Caco-2 (cell line): ENCODE measurements around the gene CYB561D1. TPM values are rescaled to one million over a fixed set of nuclear protein-coding genes. Genes with fewer than 3 reads are reported as not detected.
A peak's percentile ranks its signal among the peaks of the same experiment; 100 is the strongest.

ENCODE experiments used
- BruUV-seq: library from RNA; stranded (reverse); fragments of 400-500 nt; replicated peaks from 2 replicates; lab custom pipeline; 2021; lab: Mats Ljungman, UMichigan
- CTCF ChIA-PET: fragments of 300-600 bp; sonication (Branson Sonifier 250); formaldehyde crosslinking; loops from one replicate; lab custom pipeline; 2022; ENCODE audit warnings: antibody characterized with exemption; lab: Charles Lee
- POLR2A ChIA-PET: fragments of 300-600 bp; sonication (Branson Sonifier 250); formaldehyde crosslinking; loops from one replicate; lab custom pipeline; 2022; ENCODE audit warnings: antibody characterized with exemption; lab: Charles Lee
- DNase-seq, 2 experiments: peaks; one replicate each; pipeline versions ENCODE4 v3.0.0 to v3.0.0-alpha.2; 2020 to 2022
- H3K27me3 ChIP-seq: replicated peaks from 2 replicates; pipeline ENCODE4 v1.6.0; 2011; ENCODE audit warnings: low read length; ENCODE audit not compliant: control insufficient read depth, insufficient read depth
- H3K36me3 ChIP-seq: 2 replicates; pipeline ENCODE4 v1.5.1; 2011; ENCODE audit warnings: low read length; ENCODE audit not compliant: control insufficient read depth, insufficient read depth
- H3K4me1 ChIP-seq: fragments of 250-450 bp; sonication (Bioruptor Pico); 2 replicates; pipeline ENCODE4 v1.5.1; 2020; ENCODE audit warnings: mild to moderate bottlenecking
- H3K4me3 ChIP-seq: 2 replicates; pipeline ENCODE4 v1.5.1; 2011; ENCODE audit warnings: low read depth, mild to moderate bottlenecking, control low read depth, low read length
- H3K9me3 ChIP-seq: fragments of 250-450 bp; sonication (Bioruptor Pico); 2 replicates; pipeline ENCODE4 v1.5.1; 2020; ENCODE audit warnings: mild to moderate bottlenecking, moderate library complexity
- H3K27ac Mint-ChIP-seq: one replicate; pipeline ENCODE4 v1.8.0; 2022; ENCODE audit warnings: mixed read lengths; ENCODE audit not compliant: unreplicated experiment
- H3K27me3 Mint-ChIP-seq: one replicate; pipeline ENCODE4 v1.8.0; 2022; ENCODE audit warnings: mixed read lengths; ENCODE audit not compliant: insufficient read depth, unreplicated experiment
- H3K36me3 Mint-ChIP-seq: one replicate; pipeline ENCODE4 v1.8.0; 2022; ENCODE audit warnings: mild to moderate bottlenecking, mixed read lengths; ENCODE audit not compliant: insufficient read depth, unreplicated experiment
- H3K4me1 Mint-ChIP-seq: one replicate; pipeline ENCODE4 v1.8.0; 2022; ENCODE audit warnings: low read depth, mixed read lengths; ENCODE audit not compliant: unreplicated experiment
- H3K4me3 Mint-ChIP-seq: one replicate; pipeline ENCODE4 v1.8.0; 2022; ENCODE audit warnings: mild to moderate bottlenecking, moderate library complexity, mixed read lengths; ENCODE audit not compliant: unreplicated experiment
- H3K9me3 Mint-ChIP-seq: one replicate; pipeline ENCODE4 v1.8.0; 2022; ENCODE audit warnings: mixed read lengths; ENCODE audit not compliant: unreplicated experiment
- CTCF ChIP-seq, 2 experiments: fragments of 200-600 bp in 1 of 2; IDR thresholded peaks; 1 replicate in 1 of 2; 2 replicates in 1 of 2; pipeline versions ENCODE4 v1.5.1 to v1.8.0; 2011 to 2022; ENCODE audit warnings: antibody characterized with exemption in 1 of 2, control low read depth in 1 of 2, inconsistent platforms in 1 of 2, low read depth in 1 of 2, low read length in 1 of 2, mild to moderate bottlenecking in 1 of 2, moderate library complexity in 1 of 2; ENCODE audit not compliant: insufficient read depth in 1 of 2, severe bottlenecking in 1 of 2, unreplicated experiment in 1 of 2
- intact Hi-C: fragments of 100-400 bp; cut with micrococcal nuclease; formaldehyde crosslinking; loops from one replicate; pipeline ENCODE4 v1.10.0; 2022; ENCODE audit not compliant: unreplicated experiment
- total RNA-seq: library from RNA; stranded (reverse); gene quantifications from 2 replicates; pipeline ENCODE4 v1.2.3, GENCODE V29; 2022

Gene CYB561D1
- total RNA-seq, 1 experiment from 2014 or later = 7.3 TPM

GRCh38 chr1:109481646-109482045, 12.2 kb upstream of the CYB561D1 start:
- Histone ChIP-seq H3K36me3 (no peaks in the 10 kb centered on the region), H3K27me3 (no peaks in the 10 kb centered on the region), H3K4me1 (peaks cover 5% of the 10 kb centered on the region; the same call in 1 of the 2 replicates), H3K4me3 (no peak overlapping the region), H3K9me3 (no peaks in the 10 kb centered on the region)
- Mint-ChIP-seq H3K27ac (no peak overlapping the region), H3K4me1 (no peaks in the 10 kb centered on the region), H3K27me3 (peaks cover 7% of the 10 kb centered on the region), H3K36me3 (no peaks in the 10 kb centered on the region), H3K9me3 (no peaks in the 10 kb centered on the region), H3K4me3 (no peak overlapping the region)
- no peak for TF ChIP-seq CTCF (IDR thresholded peaks at IDR 0.05; ENCODE audit: insufficient read depth in 1 of 2, low read depth in 1 of 2, low read length in 1 of 2, severe bottlenecking in 1 of 2, unreplicated experiment in 1 of 2)
- ChIA-PET CTCF (no interaction called here), POLR2A (no interaction called here)
- BruUV-seq = no TSS peak
- no peak for DNase-seq
- intact Hi-C loops = loop anchor here (5.0 kb wide), 1 partner anchor 54 kb away; the partner anchor contains the start of gene PSMA5

DNA sequence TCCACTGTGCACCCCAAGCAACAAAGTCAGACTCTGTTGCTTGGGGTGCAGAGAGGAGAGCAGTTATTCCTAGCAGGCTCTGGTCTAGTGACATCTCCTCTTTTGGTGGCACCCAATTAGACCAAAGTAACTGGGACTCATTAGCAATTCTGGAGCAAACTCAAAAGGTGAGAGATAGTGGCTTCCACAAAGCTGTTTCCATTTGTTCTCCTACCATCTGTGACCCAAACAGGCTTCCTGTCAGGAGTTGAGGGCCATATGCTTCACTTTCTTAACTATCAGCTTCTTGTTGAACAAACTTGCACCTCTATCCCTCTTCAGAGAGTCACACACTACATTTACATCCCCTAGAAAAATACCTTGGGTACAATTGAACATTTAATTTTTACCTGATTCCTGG, 11.7 kb upstream of the CYB561D1 start:
- no peak for TF ChIP-seq CTCF (IDR thresholded peaks at IDR 0.05; ENCODE audit: insufficient read depth in 1 of 2, low read depth in 1 of 2, low read length in 1 of 2, severe bottlenecking in 1 of 2, unreplicated experiment in 1 of 2)
- intact Hi-C loops = loop anchor here (5.0 kb wide), 1 partner anchor 55 kb away; the partner anchor contains the start of gene PSMA5
- H3K4me3 ChIP-seq = no peak overlapping the region
- BruUV-seq = no TSS peak
- H3K36me3 Mint-ChIP-seq = no peaks in the 10 kb centered on the region
- H3K27me3 Mint-ChIP-seq = peaks cover 7% of the 10 kb centered on the region
- no peak overlapping the region for H3K27ac Mint-ChIP-seq
- H3K9me3 ChIP-seq = no peaks in the 10 kb centered on the region
- H3K4me1 Mint-ChIP-seq = no peaks in the 10 kb centered on the region
- no peaks in the 10 kb centered on the region for H3K36me3 ChIP-seq
- ChIA-PET CTCF (interaction anchor here (0.5 to 0.6 kb wide), 2 partner anchors 66 to 461 kb away, joined by 3 read pairs; no protein-coding TSS in a partner anchor), POLR2A (no interaction called here)
- no peak overlapping the region for H3K4me3 Mint-ChIP-seq
- H3K27me3 ChIP-seq = no peaks in the 10 kb centered on the region
- H3K9me3 Mint-ChIP-seq = no peaks in the 10 kb centered on the region
- DNase-seq = no peak
- H3K4me1 ChIP-seq = peaks cover 5% of the 10 kb centered on the region; the same call in 1 of the 2 replicates

DNA sequence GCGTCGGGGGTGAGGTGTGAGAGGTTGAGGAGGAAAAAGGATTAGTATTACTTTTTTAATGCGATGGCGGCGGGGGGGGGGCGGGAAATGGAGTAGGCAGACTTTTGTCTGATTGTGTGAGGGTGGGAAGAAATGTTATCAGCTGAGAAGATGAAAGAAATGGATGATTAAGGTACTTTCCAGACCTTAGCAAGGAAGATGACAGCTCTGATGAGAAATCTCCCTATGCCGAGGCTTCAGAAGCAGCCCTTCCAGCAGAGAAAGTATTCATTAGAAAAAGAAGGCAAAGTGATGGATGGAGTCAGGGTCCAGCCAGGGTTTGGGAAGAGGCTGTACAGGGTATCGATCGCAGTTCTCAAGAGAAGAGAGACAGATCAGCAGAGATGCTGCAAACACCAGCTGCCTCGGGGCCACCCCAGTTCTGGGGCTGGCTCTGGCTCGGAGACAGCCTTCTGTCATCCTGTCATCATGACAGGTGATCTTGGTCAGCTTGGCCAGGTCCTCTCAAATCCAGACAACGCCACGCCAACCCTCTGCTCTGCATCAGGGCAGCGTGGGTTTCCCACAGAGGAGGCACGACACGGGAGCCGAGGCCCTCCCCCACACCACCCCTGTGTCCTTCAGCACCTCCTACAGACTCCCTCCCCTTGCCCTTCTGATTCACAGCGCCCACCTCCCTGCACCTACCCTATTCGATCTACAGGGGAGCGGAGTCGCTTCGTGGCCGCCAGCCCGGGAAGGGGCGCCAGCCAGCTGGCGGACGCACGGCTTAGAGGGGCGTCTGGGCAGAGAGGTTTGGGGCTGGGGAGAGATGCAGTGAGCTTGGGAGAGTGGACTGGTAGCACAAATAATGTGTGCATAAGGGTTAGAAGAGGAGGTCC, 10.9 kb upstream of the CYB561D1 start:
- H3K4me1 ChIP-seq = peaks cover 5% of the 10 kb centered on the region; the same call in 1 of the 2 replicates
- H3K4me3 ChIP-seq = peak overlapping the region; percentile 63
- peak overlapping the region; percentile 88 for H3K27ac Mint-ChIP-seq
- no peaks in the 10 kb centered on the region for H3K9me3 ChIP-seq
- peaks cover 7% of the 10 kb centered on the region for H3K27me3 Mint-ChIP-seq
- intact Hi-C loops = loop anchor here (5.0 kb wide), 1 partner anchor 56 kb away; the partner anchor contains the start of gene PSMA5
- no TSS peak for BruUV-seq
- peak overlapping the region; percentile 94 for H3K4me3 Mint-ChIP-seq
- no peaks in the 10 kb centered on the region for H3K27me3 ChIP-seq
- no peaks in the 10 kb centered on the region for H3K9me3 Mint-ChIP-seq
- CTCF ChIA-PET = interaction anchor here (0.5 to 1.3 kb wide), 7 partner anchors 11 to 685 kb away, joined by 3 to 8 read pairs (median 4); partner anchors contain the start of gene CYB561D1
- no peaks in the 10 kb centered on the region for H3K36me3 Mint-ChIP-seq
- no peaks in the 10 kb centered on the region for H3K36me3 ChIP-seq
- no peaks in the 10 kb centered on the region for H3K4me1 Mint-ChIP-seq
- no peak for TF ChIP-seq CTCF (IDR thresholded peaks at IDR 0.05; ENCODE audit: insufficient read depth in 1 of 2, low read depth in 1 of 2, low read length in 1 of 2, severe bottlenecking in 1 of 2, unreplicated experiment in 1 of 2)
- POLR2A ChIA-PET = interaction anchor here (0.6 kb wide), 4 partner anchors 10 to 56 kb away, joined by 3 to 12 read pairs (median 7); partner anchors contain the start of gene CYB561D1
- DNase-seq = peak; percentile 47 to 51
